HG03442 (cell line): Measurements from ENCODE around the gene LENG8.
"Not testable (repeated sequence)": the region's sequence is repeated elsewhere in the genome, so short reads cannot be mapped to it uniquely, and the experiment has no call there.

ENCODE experiments used
- ATAC-seq: cut with Tn5 transposase; IDR thresholded peaks from one replicate; pipeline ENCODE4 v1.9.1; 2021; ENCODE audit warnings: mild to moderate bottlenecking, moderate library complexity; ENCODE audit not compliant: unreplicated experiment

Gene LENG8

GRCh38 chr19:54439174-54439851, 9.7 kb upstream of the LENG8 start:
- ATAC-seq: no peak

GRCh38 chr19:54440641-54441040, 8.4 kb upstream of the LENG8 start:
- ATAC-seq: no peak

GRCh38 chr19:54444737-54445136, 4.3 kb upstream of the LENG8 start:
- ATAC-seq: no peak

- not testable (repeated sequence) for ATAC-seq
Measured at GRCh38 chr19:54446349-54446748, 2.6 kb upstream of the LENG8 start.

GRCh38 chr19:54448040-54448773, 792 bp upstream of the LENG8 start:
- no peak for ATAC-seq

- no peak for ATAC-seq
Measured at GRCh38 chr19:54449701-54450069, 686 bp downstream of the LENG8 start.

GRCh38 chr19:54451331-54451871, 2.4 kb downstream of the LENG8 start:
- ATAC-seq: no peak

GRCh38 chr19:54451997-54452396, 3.0 kb downstream of the LENG8 start:
- no peak for ATAC-seq

- ATAC-seq: no peak
Measured at GRCh38 chr19:54452626-54453025, 3.6 kb downstream of the LENG8 start.

- no peak for ATAC-seq
Measured at GRCh38 chr19:54453921-54454780, 5.2 kb downstream of the LENG8 start.

- ATAC-seq: no peak
Measured at GRCh38 chr19:54454781-54455675, 6.0 kb downstream of the LENG8 start.

GRCh38 chr19:54455786-54456422, 6.9 kb downstream of the LENG8 start:
- no peak for ATAC-seq

GRCh38 chr19:54456423-54457373, 7.7 kb downstream of the LENG8 start:
- ATAC-seq: no peak

GRCh38 chr19:54457773-54458647, 9.0 kb downstream of the LENG8 start:
- ATAC-seq: no peak

- ATAC-seq: no peak
Measured at GRCh38 chr19:54458648-54459281, 9.8 kb downstream of the LENG8 start.

GRCh38 chr19:54459282-54460229, 10.6 kb downstream of the LENG8 start:
- no peak for ATAC-seq
